GM23338 (cell line): ENCODE results near the gene IL22RA1. TPM values are rescaled to one million over a fixed set of nuclear protein-coding genes. Genes with fewer than 3 reads are reported as not detected.

Experiments used
- polyA plus RNA-seq: library from polyadenylated mRNA; unstranded; fragments of >200 nt; fragmentation: Nextera tagmentation; extraction: Ambion mirVana; gene quantifications from 2 replicates; pipeline ENCODE4 v1.2.1, GENCODE V29; 2016
- total RNA-seq: library from RNA; depleted of rRNA; stranded (reverse); fragments of >200 nt; shearing (Covaris generic); gene quantifications from 2 replicates; pipeline ENCODE4 v1.2.3, GENCODE V29; 2014; rRNA removed

IL22RA1 gene
- total and polyA plus RNA-seq, 2 experiments from 2014 or later: 0.11 to 0.28 TPM

Other genes with a start within 250 kb of the IL22RA1 start
- gene CNR2, start 229.8 kb downstream of the IL22RA1 start, total RNA-seq: not detected in 2 replicates
- not detected in 2 replicates for gene CNR2, start 229.8 kb downstream of the IL22RA1 start, polyA plus RNA-seq
- gene PNRC2, start 183.3 kb downstream of the IL22RA1 start, total RNA-seq: 144 and 157 TPM in 2 replicates
- gene PNRC2, start 183.3 kb downstream of the IL22RA1 start, polyA plus RNA-seq: 218 and 237 TPM in 2 replicates
- 191 and 196 TPM in 2 replicates for gene SRSF10, start 162.8 kb downstream of the IL22RA1 start, total RNA-seq
- gene SRSF10, start 162.8 kb downstream of the IL22RA1 start, polyA plus RNA-seq: 242 and 275 TPM in 2 replicates
- gene MYOM3, start 31.0 kb downstream of the IL22RA1 start, total RNA-seq: not detected in 2 replicates
- gene MYOM3, start 31.0 kb downstream of the IL22RA1 start, polyA plus RNA-seq: not detected in 2 replicates
- gene IFNLR1, start 44.1 kb upstream of the IL22RA1 start, total RNA-seq: 4.2 and 4.3 TPM in 2 replicates
- gene IFNLR1, start 44.1 kb upstream of the IL22RA1 start, polyA plus RNA-seq: 6.2 and 8.9 TPM in 2 replicates
- gene GRHL3, start 176.2 kb upstream of the IL22RA1 start, total RNA-seq: 0.93 and 1.1 TPM in 2 replicates
- gene GRHL3, start 176.2 kb upstream of the IL22RA1 start, polyA plus RNA-seq: 0.78 and 1.4 TPM in 2 replicates